GM18520 (cell line): ENCODE measurements around the gene TMEM139.
"Not testable (repeated sequence)": the region's sequence is repeated elsewhere in the genome, so short reads cannot be mapped to it uniquely, and the experiment has no call there.

ENCODE experiments used
- ATAC-seq: cut with Tn5 transposase; IDR thresholded peaks from one replicate; pipeline ENCODE4 v1.9.1; 2021; ENCODE audit not compliant: unreplicated experiment

TMEM139 gene

DNA sequence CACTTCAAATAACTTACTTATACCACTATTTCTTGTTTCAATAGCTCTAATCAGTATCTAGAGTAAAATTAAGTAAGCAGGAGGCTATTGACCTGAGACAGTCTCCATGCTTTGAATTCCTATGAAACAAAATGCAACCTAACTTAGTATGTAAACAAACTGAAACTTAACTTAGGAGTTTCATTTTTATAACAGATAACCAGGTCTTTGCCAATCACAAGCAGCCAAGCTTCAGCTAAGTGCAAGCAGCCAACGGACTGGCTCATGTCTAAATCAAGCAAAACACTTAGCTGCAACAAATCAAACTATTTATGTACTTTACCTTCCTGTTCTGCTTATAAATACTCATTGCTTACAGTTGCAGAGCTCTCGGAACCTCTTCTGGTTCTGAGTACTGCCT lies 25.9 kb upstream of the TMEM139 start:
- peak; percentile 34 for ATAC-seq

DNA sequence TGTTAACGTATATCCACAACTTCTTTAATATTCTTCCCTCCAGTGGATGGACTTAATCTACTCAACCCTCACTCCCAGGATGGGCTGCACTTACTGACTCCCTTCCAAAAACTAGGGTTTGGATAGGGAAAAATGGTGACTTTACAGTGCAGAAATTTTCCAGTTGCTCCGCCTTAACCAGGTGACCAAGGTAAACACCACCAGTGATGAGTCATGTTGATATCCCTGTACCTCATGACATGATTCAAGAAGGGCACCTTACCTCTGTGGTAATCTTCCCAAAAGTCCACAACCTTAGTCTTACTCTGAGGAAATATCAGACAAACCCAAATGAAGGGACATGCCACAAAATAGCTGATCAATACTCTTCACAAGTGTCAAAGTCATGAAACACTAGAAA lies 25.0 kb upstream of the TMEM139 start:
- no peak for ATAC-seq

DNA sequence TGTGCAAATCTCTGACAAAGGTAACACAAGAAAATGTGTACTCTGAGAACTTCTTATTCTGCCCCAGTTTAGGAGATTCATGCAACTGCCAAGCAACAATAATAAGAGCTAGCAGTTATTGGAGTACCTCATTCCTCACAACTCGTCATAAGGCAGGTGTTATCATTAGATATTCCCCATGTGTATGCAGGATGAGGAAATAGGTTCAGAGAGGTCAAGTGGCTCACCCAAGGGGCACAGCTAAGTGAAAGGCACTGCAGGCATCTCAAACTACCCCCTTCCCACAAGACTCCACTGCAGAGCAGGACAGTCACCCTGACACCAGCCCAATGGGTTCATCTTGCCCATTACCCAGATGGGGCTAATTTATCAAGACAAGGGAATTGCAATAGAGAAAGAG lies 22.9 kb upstream of the TMEM139 start:
- ATAC-seq, result no peak

DNA sequence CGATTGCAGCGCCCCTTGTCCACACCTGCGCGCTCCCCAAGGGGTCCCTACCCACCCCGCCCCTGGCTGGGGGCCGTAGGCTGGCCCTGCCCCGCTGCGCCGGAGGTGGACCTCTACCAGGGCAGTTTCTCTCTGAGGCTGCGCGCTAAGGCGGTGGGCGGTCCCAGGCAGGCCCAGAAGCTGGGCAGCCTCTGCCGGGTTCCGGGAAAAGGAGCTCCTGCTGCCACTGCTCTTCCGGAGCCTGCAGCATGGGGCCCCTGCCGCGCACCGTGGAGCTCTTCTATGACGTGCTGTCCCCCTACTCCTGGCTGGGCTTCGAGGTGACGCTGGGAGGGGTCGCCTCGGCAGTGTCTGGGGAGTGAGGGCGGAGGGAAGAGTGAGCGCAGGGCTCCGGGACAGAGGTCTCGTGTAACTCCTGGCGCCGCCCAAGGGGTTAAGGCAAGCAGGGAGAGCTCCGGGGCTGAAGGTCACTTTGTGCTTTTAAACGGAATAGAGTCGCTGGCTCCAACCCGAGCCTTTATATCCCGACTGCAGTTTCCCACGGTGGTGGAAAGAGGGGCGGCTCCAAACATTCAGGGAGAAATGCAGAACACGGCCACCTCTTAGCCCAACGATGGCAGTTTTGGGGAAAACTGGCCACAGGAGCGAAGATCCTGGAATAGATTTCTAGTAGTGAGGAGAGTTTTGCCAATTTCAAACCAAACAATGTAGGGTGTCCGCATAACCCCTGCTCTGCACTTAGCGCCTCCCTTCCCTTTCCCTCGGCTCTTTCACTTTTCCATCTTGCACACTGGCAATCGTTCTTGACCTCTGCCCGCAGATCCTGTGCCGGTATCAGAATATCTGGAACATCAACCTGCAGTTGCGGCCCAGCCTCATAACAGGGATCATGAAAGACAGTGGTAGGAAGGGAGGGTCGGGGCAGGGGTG lies 21.2 kb upstream of the TMEM139 start, which contains the start of gene GSTK1:
GSTK1 (plus strand) TSS at position 176 of the 930 bp plus-strand sequence; CDS start at position 249, 73 bp downstream.
- peak; percentile 94 for ATAC-seq

DNA sequence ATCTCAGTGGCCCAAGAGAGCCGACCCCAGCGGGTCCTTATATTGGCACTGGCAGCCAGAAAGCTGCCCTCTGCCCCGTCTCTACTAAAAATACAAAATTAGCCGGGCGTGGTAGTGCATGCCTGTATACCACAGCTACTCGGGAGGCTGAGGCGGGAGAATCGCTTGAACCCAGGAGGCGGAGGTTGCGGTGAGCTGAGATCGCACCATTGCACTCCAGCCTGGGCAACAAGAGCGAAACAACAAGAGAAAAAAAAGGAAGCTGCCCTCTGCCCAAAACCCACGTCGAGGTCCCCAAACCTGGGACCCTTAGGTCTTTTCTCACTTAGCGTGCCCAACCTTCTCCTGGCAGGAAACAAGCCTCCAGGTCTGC lies 20.6 kb upstream of the TMEM139 start:
- not testable (repeated sequence) for ATAC-seq

DNA sequence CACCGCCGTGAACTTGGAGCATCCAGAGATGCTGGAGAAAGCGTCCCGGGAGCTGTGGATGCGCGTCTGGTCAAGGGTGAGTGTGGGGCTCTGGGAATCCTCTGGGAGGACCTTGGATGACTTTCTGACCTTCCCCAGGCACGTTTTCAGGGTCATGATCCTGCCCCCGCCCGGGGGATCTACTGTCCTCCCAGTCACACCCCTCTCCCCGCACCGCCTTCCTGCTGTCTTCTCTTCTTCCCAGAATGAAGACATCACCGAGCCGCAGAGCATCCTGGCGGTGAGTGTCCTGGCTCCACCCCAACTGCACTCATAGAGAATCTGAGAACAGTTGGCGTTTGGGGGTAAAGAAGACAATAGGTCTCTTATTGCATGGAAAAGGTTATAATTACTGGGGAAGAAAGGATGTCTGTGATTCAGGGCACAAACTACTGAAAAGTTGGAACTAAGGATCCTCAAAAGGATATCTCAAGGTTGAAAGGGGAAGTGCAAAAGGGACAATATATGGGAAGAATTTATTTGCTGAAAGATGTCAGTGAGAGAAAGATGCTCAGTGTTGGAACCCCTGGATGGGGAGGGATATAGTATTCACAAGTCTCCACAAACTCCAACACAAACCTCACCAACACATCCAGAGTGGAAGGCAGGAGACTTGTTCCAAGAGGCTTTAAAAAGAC lies 19.6 kb upstream of the TMEM139 start:
- ATAC-seq, result no peak

DNA sequence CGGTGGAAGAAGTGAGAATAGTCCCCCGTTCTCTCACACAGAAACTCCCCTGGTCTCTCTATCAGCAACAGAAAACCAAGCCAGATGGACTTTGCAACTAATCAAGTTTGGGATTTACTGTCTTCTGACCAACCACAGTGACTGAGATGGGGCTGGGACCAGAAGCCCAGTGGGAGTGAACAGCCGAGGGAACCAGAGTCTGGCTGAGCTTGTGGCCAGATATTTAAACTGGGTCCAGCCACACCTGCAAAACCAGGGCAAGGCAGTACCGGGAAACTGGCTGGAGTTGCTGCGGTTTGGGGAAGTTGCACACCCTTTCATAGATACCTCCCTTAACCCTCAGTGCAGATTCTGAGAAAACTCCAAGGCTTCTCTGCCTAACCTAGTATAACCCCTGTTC lies 15.5 kb upstream of the TMEM139 start:
- ATAC-seq, result no peak

DNA sequence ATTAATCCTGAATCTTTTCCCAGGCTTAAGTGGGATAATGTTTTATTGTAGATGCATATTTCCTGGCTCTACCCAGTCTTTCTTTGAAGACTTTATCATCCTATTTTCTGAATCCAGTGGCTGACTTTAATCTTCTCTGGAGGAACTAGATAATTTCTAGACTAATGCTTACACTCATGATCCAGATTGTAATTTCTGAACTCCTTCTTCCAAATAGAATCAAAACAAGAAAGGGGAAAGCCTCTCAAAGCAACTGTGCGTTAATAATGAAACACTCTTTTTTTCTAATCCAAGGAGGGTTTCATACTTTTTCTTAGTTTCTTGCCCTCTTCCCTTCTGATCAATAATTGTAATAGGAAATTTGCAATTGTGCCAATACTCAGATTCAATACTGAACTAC lies 13.5 kb upstream of the TMEM139 start:
- ATAC-seq, result no peak

DNA sequence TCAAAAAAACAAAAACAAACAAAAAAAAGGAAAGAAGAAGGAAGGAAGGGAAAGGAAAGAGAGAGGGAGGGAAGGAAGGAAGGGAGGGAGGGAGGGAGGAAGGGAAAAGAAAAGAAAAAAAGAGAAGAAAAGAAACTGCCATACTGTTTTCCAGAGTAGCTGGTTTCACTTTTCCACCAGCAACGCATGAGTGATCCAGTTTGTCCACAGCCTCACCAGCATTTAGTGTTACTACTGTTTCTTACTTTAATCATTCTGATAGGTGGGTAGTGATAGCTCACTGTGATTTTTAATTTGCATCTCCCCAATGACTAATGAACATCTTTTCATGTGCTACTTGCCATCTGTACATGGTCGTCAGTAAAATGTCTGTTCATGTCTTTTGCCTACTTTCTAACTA lies 11.9 kb upstream of the TMEM139 start:
- ATAC-seq, result no peak

DNA sequence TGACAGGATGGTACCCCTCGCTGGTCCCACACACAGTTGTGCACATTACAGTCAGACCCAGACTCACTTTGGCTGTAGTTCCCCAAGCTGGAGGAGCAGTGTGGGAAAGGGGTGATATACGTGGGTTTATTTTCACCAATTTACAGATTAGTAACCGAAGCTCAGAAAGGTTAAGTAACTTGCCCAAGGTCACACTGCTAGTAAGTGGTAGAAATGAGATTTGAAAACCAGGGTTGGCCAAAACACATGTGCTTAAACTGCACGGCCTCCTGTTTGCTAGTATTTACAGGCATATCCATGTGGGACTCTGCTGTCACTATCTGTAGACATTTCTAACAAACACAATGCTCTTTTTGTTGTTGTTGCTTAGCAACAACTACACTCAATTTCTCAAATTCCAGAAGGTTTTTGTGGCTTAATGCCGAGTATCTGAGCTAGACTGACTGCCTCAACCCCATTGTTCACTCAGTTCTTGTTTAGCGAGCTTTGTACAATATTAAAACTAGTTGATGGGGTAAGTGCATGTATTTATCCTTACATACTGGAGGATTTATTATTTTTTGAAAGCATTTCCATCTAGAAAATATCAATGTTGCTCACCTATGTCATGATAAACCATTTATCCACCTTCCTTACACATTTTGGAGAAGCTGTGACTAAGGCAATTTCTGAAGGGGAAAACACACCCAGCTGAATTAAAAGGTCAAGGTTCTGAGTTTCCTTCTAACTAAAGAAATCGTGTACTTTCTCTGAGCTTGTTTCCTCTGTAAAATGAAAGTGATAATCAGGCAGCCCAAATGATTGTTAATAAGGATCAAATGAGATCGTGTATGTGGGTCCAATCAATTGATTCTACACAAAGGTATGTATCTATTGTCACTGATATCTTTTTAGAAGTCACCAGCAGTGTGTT lies 5.3 kb upstream of the TMEM139 start:
- no peak for ATAC-seq

DNA sequence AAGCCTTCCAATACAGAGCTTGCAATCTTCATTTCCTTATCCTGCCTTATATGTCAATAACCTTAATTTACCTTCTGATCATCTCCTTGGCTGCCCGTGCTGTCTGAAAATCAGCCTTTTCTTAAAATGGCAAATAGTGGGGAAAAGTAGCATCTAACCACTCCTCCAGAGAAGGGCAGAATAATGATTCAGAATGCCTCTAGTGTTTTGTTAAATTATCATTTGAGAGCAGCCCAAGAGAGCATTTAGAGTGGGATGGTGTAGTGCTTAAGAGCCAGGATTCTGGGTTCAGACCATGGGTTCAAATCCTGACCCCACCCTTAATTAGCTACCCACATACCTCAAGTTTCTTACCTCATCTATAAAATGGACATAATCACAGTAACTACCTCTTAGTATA lies 4.6 kb upstream of the TMEM139 start:
- no peak for ATAC-seq

DNA sequence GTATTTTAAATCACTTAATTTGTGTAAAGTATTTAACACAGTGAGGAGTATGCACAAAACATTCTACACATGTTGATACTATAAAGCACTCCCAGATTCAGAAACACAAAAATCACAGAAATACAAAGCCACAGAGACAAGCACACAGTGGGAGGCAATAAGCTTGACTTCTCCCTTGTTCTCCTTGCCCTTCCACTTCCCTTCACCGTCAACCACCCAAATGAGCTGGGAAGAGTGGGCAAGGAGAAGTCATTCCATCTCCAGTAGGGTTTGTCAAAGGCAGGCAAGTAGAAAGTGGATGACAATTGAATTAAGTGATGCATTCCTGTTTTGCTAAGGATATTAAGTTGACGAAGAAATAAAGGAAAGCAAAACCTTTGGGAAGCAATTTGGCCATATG lies 4.2 kb upstream of the TMEM139 start:
- ATAC-seq, result no peak

DNA sequence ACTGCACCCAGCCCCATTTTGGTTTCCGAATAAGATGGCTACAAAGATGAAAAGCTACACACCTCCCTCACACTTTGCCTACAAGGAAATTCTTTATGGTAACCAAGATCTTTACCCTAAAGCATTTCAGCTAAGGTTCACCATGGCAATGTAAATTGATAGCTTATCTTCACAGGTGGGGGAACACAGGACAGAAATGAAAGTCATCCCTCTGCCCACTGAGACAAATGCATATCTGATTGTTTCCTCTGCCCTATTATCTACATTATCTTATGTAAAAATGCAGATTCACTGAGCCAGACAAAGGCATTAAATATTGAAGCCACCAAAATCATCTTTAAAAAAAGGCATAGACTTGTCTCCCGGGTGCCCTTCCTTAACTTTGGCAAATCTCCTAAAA lies 3.2 kb upstream of the TMEM139 start:
- no peak for ATAC-seq

DNA sequence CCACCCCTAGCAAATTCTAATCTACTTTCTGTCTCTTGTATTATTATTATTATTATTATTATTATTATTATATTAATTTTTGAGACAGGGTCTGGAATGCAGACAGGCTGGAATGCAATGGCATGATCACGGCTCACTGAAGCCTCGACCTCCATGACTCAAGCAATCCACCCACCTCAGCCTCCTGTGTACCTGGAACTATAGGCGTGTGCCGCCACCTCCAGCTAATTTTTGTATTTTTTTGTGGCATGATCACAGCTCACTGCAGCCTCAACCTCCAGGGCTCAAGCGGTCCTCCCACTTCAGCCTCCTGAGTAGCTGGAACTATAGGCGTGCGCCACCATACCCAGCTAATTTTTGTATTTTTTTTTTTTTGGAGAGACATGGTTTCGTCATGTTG lies 2.6 kb upstream of the TMEM139 start:
- ATAC-seq, result no peak

DNA sequence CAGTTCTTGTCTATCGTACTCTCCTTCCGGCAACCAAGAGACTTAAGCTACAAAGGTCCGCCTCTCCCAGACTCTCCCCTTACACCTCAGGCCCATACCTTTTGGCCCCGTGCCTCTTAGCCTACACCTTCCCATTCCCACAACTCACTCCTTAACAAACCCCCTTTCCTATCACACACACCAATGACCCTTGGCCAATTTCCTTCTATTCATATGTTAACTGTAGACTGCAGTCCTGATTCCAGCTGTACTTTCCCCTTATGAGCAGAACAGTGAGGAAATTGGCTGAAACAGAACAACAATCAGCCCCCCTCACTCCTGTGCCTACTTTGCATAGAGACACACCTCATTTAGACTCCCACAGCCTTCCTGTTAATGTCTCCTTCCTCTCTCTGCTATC lies 1.4 kb upstream of the TMEM139 start:
- ATAC-seq, result no peak

DNA sequence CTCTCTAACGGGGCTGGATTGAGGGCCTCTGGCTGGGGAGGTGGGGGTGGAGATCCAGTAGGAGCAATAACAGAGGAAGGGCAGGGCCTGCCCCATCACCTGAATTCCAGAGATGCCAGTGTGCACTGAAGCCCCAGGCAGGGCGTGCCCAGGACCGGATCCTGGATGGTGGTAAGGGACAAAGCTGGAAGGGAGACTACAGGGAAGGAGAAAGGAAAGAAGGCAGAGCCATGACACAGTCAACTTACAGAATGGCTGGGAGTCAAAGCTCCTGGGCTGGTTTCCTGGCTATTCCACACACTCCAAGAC lies 666 bp downstream of the TMEM139 start:
- ATAC-seq, result no peak

DNA sequence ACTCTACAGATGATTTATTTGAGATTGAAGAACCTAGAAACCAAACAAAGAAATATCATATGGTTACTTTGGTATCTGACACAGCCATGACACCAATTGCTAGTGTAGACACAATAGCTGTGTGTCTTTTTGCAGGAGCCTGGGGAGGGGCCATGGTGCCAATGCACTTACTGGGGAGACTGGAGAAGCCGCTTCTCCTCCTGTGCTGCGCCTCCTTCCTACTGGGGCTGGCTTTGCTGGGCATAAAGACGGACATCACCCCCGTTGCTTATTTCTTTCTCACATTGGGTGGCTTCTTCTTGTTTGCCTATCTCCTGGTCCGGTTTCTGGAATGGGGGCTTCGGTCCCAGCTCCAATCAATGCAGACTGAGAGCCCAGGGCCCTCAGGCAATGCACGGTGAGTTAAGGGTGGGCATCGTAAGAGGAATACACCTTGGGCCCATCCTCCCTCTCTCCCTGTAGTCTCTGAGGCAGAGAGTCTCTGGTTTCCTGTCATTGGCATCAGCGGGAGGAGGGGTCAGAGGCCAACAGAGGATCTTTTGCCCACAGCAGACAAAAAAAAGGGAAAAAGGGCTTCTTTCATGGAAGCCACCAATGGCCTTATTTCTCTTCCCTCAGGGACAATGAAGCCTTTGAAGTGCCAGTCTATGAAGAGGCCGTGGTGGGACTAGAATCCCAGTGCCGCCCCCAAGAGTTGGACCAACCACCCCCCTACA lies 1.2 kb downstream of the TMEM139 start:
- no peak for ATAC-seq

DNA sequence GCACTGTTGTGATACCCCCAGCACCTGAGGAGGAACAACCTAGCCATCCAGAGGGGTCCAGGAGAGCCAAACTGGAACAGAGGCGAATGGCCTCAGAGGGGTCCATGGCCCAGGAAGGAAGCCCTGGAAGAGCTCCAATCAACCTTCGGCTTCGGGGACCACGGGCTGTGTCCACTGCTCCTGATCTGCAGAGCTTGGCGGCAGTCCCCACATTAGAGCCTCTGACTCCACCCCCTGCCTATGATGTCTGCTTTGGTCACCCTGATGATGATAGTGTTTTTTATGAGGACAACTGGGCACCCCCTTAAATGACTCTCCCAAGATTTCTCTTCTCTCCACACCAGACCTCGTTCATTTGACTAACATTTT lies 1.7 kb downstream of the TMEM139 start:
- no peak for ATAC-seq

DNA sequence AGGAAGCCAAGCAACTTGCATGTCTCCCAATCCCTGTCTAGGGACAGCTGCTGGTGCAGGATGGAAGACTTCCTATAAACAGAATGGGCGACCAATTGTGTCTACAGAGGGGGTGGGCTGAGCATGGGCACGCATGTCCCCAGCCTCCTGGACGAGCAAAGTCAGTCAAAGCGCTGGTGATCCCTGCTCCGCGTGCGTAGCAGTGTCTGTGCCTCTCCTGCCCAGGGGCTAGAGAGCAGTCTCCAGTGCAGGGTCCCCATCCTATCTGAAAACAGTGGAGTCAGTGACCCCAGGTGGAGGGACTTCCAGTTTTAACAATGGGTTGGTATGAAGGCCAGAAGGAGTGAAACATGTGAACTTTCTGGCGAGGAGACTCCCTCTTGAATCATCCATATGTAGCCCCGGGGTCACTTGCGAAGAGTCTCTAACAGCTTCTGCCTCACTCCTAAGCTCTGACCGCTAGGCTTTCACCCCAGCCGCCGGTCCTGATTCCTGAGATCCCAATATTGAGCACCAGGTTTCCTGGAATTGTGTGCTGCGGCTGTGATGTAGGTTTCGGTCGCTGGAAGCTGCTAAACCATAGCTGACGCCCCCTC lies 2.7 kb downstream of the TMEM139 start:
- ATAC-seq, result no peak
